ENCODE results near the gene NAA60.
"Not testable (repeated sequence)": the region's sequence is repeated elsewhere in the genome, so short reads cannot be mapped to it uniquely, and the experiment has no call there.

Gene NAA60

GRCh38 chr16:3484318-3485096 is 41.0 kb downstream of the NAA60 start:
- DNase-seq = no peak

- no peak for DNase-seq
These were observed 41.7 kb downstream of the NAA60 start for GRCh38 chr16:3485097-3485745.

- DNase-seq = no peak
These were observed 42.5 kb downstream of the NAA60 start for GRCh38 chr16:3485821-3486505.

GRCh38 chr16:3486506-3487215 is 43.2 kb downstream of the NAA60 start:
- no peak for DNase-seq

- DNase-seq = no peak
These were observed 44.3 kb downstream of the NAA60 start for GRCh38 chr16:3487521-3488410.

- no peak for DNase-seq
These were observed 45.3 kb downstream of the NAA60 start for GRCh38 chr16:3488801-3489200.

GRCh38 chr16:3490911-3491629 is 47.6 kb downstream of the NAA60 start:
- DNase-seq = no peak

GRCh38 chr16:3492356-3492755 is 48.9 kb downstream of the NAA60 start:
- DNase-seq = no peak

GRCh38 chr16:3494386-3494973 is 51.0 kb downstream of the NAA60 start:
- DNase-seq = no peak

- no peak for DNase-seq
These were observed 51.7 kb downstream of the NAA60 start, which contains the start of gene C16orf90 for GRCh38 chr16:3495176-3495575. Gene C16orf90, minus strand, starts transcription at chr16:3495489. Its CDS starts 68 bp downstream, at chr16:3495421.

GRCh38 chr16:3496386-3496785 is 52.9 kb downstream of the NAA60 start:
- no peak for DNase-seq

- no peak for DNase-seq
These were observed 54.3 kb downstream of the NAA60 start for GRCh38 chr16:3497771-3498170.

GRCh38 chr16:3498988-3499387 is 55.5 kb downstream of the NAA60 start:
- no peak for DNase-seq

GRCh38 chr16:3501412-3501761 is 57.9 kb downstream of the NAA60 start:
- not testable (repeated sequence) for DNase-seq

GRCh38 chr16:3501783-3502400 is 58.4 kb downstream of the NAA60 start:
- DNase-seq = no peak

- DNase-seq = no peak
These were observed 60.0 kb downstream of the NAA60 start for GRCh38 chr16:3503523-3503922.

GRCh38 chr16:3508736-3509135 is 65.3 kb downstream of the NAA60 start:
- no peak for DNase-seq

GRCh38 chr16:3509470-3509928 is 66.0 kb downstream of the NAA60 start:
- DNase-seq = no peak

GRCh38 chr16:3510416-3510815 is 66.9 kb downstream of the NAA60 start:
- no peak for DNase-seq

All from fibroblast of skin of back (primary cell).